Measurements from ENCODE around the gene C9orf72.

Gene C9orf72

GRCh38 chr9:27538647-27539046 is 34.6 kb downstream of the C9orf72 start:
- DNase-seq (ENCODE audit: low spot score) = no peak

- DNase-seq (ENCODE audit: low spot score) = no peak
Observed at GRCh38 chr9:27537756-27538155, 35.5 kb downstream of the C9orf72 start.

GRCh38 chr9:27537027-27537435 is 36.2 kb downstream of the C9orf72 start:
- no peak for DNase-seq (ENCODE audit: low spot score)

GRCh38 chr9:27536168-27536567 is 37.1 kb downstream of the C9orf72 start:
- no peak for DNase-seq (ENCODE audit: low spot score)

GRCh38 chr9:27535701-27536118 is 37.6 kb downstream of the C9orf72 start:
- no peak for DNase-seq (ENCODE audit: low spot score)

GRCh38 chr9:27534658-27535209 is 38.5 kb downstream of the C9orf72 start:
- DNase-seq (ENCODE audit: low spot score) = no peak

GRCh38 chr9:27534131-27534530 is 39.1 kb downstream of the C9orf72 start:
- no peak for DNase-seq (ENCODE audit: low spot score)

GRCh38 chr9:27533311-27533710 is 40.0 kb downstream of the C9orf72 start:
- DNase-seq (ENCODE audit: low spot score) = no peak

GRCh38 chr9:27532046-27532445 is 41.2 kb downstream of the C9orf72 start:
- DNase-seq (ENCODE audit: low spot score) = no peak

- DNase-seq (ENCODE audit: low spot score) = no peak
Observed at GRCh38 chr9:27530915-27531755, 42.1 kb downstream of the C9orf72 start.

GRCh38 chr9:27529316-27530278 is 43.7 kb downstream of the C9orf72 start, which contains the start of gene MOB3B:
Gene MOB3B, minus strand, starts transcription at chr9:27529814. Its CDS starts 74,264 bp downstream, at chr9:27455550.
- peak; percentile 75 for DNase-seq (ENCODE audit: low spot score)

GRCh38 chr9:27528886-27529315 is 44.4 kb downstream of the C9orf72 start:
- peak; percentile 36 for DNase-seq (ENCODE audit: low spot score)

- peak; percentile 22 for DNase-seq (ENCODE audit: low spot score)
Observed at GRCh38 chr9:27528076-27528885, 45.0 kb downstream of the C9orf72 start.

- DNase-seq (ENCODE audit: low spot score) = no peak
Observed at GRCh38 chr9:27527702-27528075, 45.6 kb downstream of the C9orf72 start.

- no peak for DNase-seq (ENCODE audit: low spot score)
Observed at GRCh38 chr9:27524236-27524635, 49.0 kb downstream of the C9orf72 start, which contains the start of gene IFNK. Gene IFNK, plus strand, starts transcription at chr9:27524290. Its CDS starts 47 bp downstream, at chr9:27524337.

- DNase-seq (ENCODE audit: low spot score) = no peak
Observed at GRCh38 chr9:27523141-27523540, 50.1 kb downstream of the C9orf72 start.

GRCh38 chr9:27520986-27521385 is 52.3 kb downstream of the C9orf72 start:
- no peak for DNase-seq (ENCODE audit: low spot score)

- DNase-seq (ENCODE audit: low spot score) = no peak
Observed at GRCh38 chr9:27519466-27520465, 53.5 kb downstream of the C9orf72 start.

- no peak for DNase-seq (ENCODE audit: low spot score)
Observed at GRCh38 chr9:27518809-27519208, 54.5 kb downstream of the C9orf72 start.

GRCh38 chr9:27518006-27518405 is 55.3 kb downstream of the C9orf72 start:
- DNase-seq (ENCODE audit: low spot score) = no peak

Data from LoVo (cell line).